HG02798 (cell line): ENCODE measurements around the gene CRISPLD2.

Source experiments
- ATAC-seq: cut with Tn5 transposase; IDR thresholded peaks from one replicate; pipeline ENCODE4 v1.9.1; 2021; ENCODE audit warnings: mild to moderate bottlenecking; ENCODE audit not compliant: unreplicated experiment, poor library complexity

Gene CRISPLD2

GRCh38 chr16:84795329-84796053 is 24.3 kb upstream of the CRISPLD2 start:
- ATAC-seq: no peak

- ATAC-seq: no peak
Measured at GRCh38 chr16:84800158-84800978, 19.4 kb upstream of the CRISPLD2 start.

- ATAC-seq: no peak
Measured at GRCh38 chr16:84803146-84803545, 16.6 kb upstream of the CRISPLD2 start.

GRCh38 chr16:84804326-84804725 is 15.5 kb upstream of the CRISPLD2 start:
- ATAC-seq: no peak

- ATAC-seq: no peak
Measured at GRCh38 chr16:84806256-84806889, 13.4 kb upstream of the CRISPLD2 start.

GRCh38 chr16:84806890-84807258 is 12.9 kb upstream of the CRISPLD2 start:
- ATAC-seq: no peak

GRCh38 chr16:84807776-84808175 is 12.0 kb upstream of the CRISPLD2 start:
- no peak for ATAC-seq

- ATAC-seq: no peak
Measured at GRCh38 chr16:84808826-84809225, 11.0 kb upstream of the CRISPLD2 start.

- no peak for ATAC-seq
Measured at GRCh38 chr16:84810518-84811273, 9.1 kb upstream of the CRISPLD2 start.

GRCh38 chr16:84811529-84811928 is 8.3 kb upstream of the CRISPLD2 start:
- no peak for ATAC-seq

- ATAC-seq: no peak
Measured at GRCh38 chr16:84813141-84813934, 6.4 kb upstream of the CRISPLD2 start.

- ATAC-seq: no peak
Measured at GRCh38 chr16:84815462-84815861, 4.3 kb upstream of the CRISPLD2 start.

GRCh38 chr16:84816023-84816422 is 3.8 kb upstream of the CRISPLD2 start:
- no peak for ATAC-seq

GRCh38 chr16:84816485-84816884 is 3.3 kb upstream of the CRISPLD2 start:
- no peak for ATAC-seq

- no peak for ATAC-seq
Measured at GRCh38 chr16:84817206-84817605, 2.6 kb upstream of the CRISPLD2 start.

- ATAC-seq: no peak
Measured at GRCh38 chr16:84817613-84818012, 2.2 kb upstream of the CRISPLD2 start.

GRCh38 chr16:84818133-84818532 is 1.7 kb upstream of the CRISPLD2 start:
- ATAC-seq: no peak

- ATAC-seq: no peak
Measured at GRCh38 chr16:84818989-84819643, 669 bp upstream of the CRISPLD2 start.

- no peak for ATAC-seq
Measured at GRCh38 chr16:84820305-84820684, 510 bp downstream of the CRISPLD2 start.
